ENCODE results near the gene CELF4.

DNA sequence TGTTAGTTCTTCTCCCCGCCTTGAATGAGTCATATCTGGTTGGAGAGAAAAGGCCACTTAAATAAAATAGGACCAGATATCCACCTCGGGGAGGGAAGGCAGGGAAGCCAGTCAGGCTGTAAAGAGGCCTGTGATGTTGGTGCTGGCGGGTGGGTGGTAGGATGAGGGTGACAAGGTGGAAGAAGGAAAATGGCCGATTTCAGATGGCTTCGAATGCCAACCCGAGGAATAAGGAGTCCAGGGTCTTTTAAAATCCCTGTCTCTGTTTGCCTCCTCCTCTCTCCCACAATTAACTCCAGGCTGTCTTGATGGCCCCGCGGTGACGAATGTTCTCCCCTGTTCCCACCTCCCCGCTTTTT, 41.5 kb downstream of the CELF4 start:
- TF ChIP-seq, protein P1, sequence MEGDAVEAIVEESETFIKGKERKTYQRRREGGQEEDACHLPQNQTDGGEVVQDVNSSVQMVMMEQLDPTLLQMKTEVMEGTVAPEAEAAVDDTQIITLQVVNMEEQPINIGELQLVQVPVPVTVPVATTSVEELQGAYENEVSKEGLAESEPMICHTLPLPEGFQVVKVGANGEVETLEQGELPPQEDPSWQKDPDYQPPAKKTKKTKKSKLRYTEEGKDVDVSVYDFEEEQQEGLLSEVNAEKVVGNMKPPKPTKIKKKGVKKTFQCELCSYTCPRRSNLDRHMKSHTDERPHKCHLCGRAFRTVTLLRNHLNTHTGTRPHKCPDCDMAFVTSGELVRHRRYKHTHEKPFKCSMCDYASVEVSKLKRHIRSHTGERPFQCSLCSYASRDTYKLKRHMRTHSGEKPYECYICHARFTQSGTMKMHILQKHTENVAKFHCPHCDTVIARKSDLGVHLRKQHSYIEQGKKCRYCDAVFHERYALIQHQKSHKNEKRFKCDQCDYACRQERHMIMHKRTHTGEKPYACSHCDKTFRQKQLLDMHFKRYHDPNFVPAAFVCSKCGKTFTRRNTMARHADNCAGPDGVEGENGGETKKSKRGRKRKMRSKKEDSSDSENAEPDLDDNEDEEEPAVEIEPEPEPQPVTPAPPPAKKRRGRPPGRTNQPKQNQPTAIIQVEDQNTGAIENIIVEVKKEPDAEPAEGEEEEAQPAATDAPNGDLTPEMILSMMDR (conservative IDR thresholded peaks at IDR 0.05; ENCODE audit: low read depth, low read length), result no peak
- TF ChIP-seq CEBPB (IDR thresholded peaks at IDR 0.05; ENCODE audit: low read depth, low read length) (no peak), POLR2A (IDR thresholded peaks at IDR 0.05; ENCODE audit: low read depth, low read length) (no peak), RFX5 (IDR thresholded peaks at IDR 0.05; ENCODE audit: low read depth, low read length) (no peak), RCOR1 (IDR thresholded peaks at IDR 0.05; ENCODE audit: insufficient replicate concordance, low read length) (no peak), RAD21 (IDR thresholded peaks at IDR 0.05; ENCODE audit: low read length) (no peak), USF2 (IDR thresholded peaks at IDR 0.05; ENCODE audit: low read depth, low read length) (no peak), MAFK (IDR thresholded peaks at IDR 0.05; ENCODE audit: low read depth, low read length) (no peak), NFE2L2 (IDR thresholded peaks at IDR 0.05; ENCODE audit: low read depth, low read length) (no peak), SMC3 (IDR thresholded peaks at IDR 0.05; ENCODE audit: low read depth, low read length) (no peak), MXI1 (IDR thresholded peaks at IDR 0.05; ENCODE audit: borderline replicate concordance, low read depth, low read length) (no peak), BHLHE40 (IDR thresholded peaks at IDR 0.05; ENCODE audit: low read depth, low read length) (no peak), ELK1 (IDR thresholded peaks at IDR 0.05; ENCODE audit: borderline replicate concordance, low read depth, low read length) (no peak), CHD1 (IDR thresholded peaks at IDR 0.05; ENCODE audit: low read depth, low read length) (no peak)
